Keratinocyte (primary cell): ENCODE data around the gene CCDC27. TPM values are rescaled to one million over a fixed set of nuclear protein-coding genes. Genes with fewer than 3 reads are reported as not detected.

Source experiments
- DNase-seq: peaks from one replicate; pipeline ENCODE4 v3.0.0-alpha.2; 2011; ENCODE audit warnings: low read depth, missing footprints, low spot score
- FAIRE-seq: peaks from 2 replicates; lab custom pipeline; 2011; peaks lifted over from hg19 to GRCh38; lab: Jason Lieb, UNC
- H2AFZ ChIP-seq: 2 replicates; pipeline ENCODE4 v1.6.0; 2012; ENCODE audit warnings: low read length, control low read depth, inconsistent platforms; ENCODE audit not compliant: control insufficient read depth
- H3K27ac ChIP-seq: 2 replicates; pipeline ENCODE4 v1.5.1; 2011; ENCODE audit warnings: low read length; ENCODE audit not compliant: control insufficient read depth, insufficient read depth
- H3K27me3 ChIP-seq: 3 replicates; pipeline ENCODE4 v1.6.0; 2011; ENCODE audit warnings: low read length; ENCODE audit not compliant: control insufficient read depth, insufficient read depth; ENCODE audit errors: extremely low read depth
- H3K36me3 ChIP-seq, 2 experiments: 2 replicates in 1 of 2; 3 replicates in 1 of 2; pipeline ENCODE4 v1.5.1; 2011; ENCODE audit warnings: low read length in 2 of 2, mild to moderate bottlenecking in 1 of 2; ENCODE audit not compliant: control insufficient read depth in 2 of 2, insufficient read depth in 2 of 2; ENCODE audit errors: extremely low read depth in 1 of 2
- H3K4me1 ChIP-seq: 3 replicates; pipeline ENCODE4 v1.5.1; 2011; ENCODE audit warnings: low read length; ENCODE audit not compliant: control insufficient read depth, insufficient read depth; ENCODE audit errors: extremely low read depth
- H3K4me2 ChIP-seq: 3 replicates; pipeline ENCODE4 v1.6.0; 2011; ENCODE audit warnings: low read depth, low read length; ENCODE audit not compliant: control insufficient read depth, insufficient read depth; ENCODE audit errors: extremely low read depth
- H3K4me3 ChIP-seq, 3 experiments: fragments of 200-600 bp in 1 of 3; sonication (generic) in 1 of 3; 2 replicates in 2 of 3; 3 replicates in 1 of 3; pipeline ENCODE4 v1.5.1; 2011 to 2016; ENCODE audit warnings: low read length in 3 of 3, mild to moderate bottlenecking in 3 of 3, control low read depth in 2 of 3, inconsistent platforms in 1 of 3, low read depth in 1 of 3, mixed read lengths in 1 of 3, mixed run types in 1 of 3, moderate library complexity in 1 of 3; ENCODE audit not compliant: control insufficient read depth in 2 of 3, insufficient read depth in 2 of 3; ENCODE audit errors: extremely low read depth in 1 of 3
- H3K79me2 ChIP-seq: 2 replicates; pipeline ENCODE4 v1.6.0; 2012; ENCODE audit warnings: low read length; ENCODE audit not compliant: control insufficient read depth, insufficient read depth
- H3K9ac ChIP-seq: 3 replicates; pipeline ENCODE4 v1.6.0; 2011; ENCODE audit warnings: low read length; ENCODE audit not compliant: control insufficient read depth, insufficient read depth; ENCODE audit errors: extremely low read depth
- H3K9me1 ChIP-seq: 3 replicates; pipeline ENCODE4 v1.6.0; 2011; ENCODE audit warnings: low read length; ENCODE audit not compliant: control insufficient read depth, insufficient read depth; ENCODE audit errors: extremely low read depth
- H3K9me3 ChIP-seq: 2 replicates; pipeline ENCODE4 v1.5.1; 2012; ENCODE audit warnings: low read depth, low read length; ENCODE audit not compliant: control insufficient read depth
- H4K20me1 ChIP-seq: 3 replicates; pipeline ENCODE4 v1.6.0; 2011; ENCODE audit warnings: low read length; ENCODE audit not compliant: control insufficient read depth, insufficient read depth; ENCODE audit errors: extremely low read depth
- EZH2 ChIP-seq: IDR thresholded peaks from one replicate; pipeline ENCODE4 v1.6.1; 2012; ENCODE audit warnings: inconsistent platforms, mild to moderate bottlenecking, low read length, moderate library complexity
- dilution Hi-C: fragments of 300-500 bp; cut with MboI; formaldehyde crosslinking; loops from one replicate; pipeline ENCODE4 v1.7.0; 2020; ENCODE audit warnings: low sequenced_read_pairs; ENCODE audit not compliant: extremely low pct_ligation_motif_present
- polyA plus RNA-seq, 5 experiments: library from polyadenylated mRNA; depleted of rRNA in 3 of 5; stranded (reverse) in 3 of 5; stranded (forward) in 1 of 5; unstranded in 1 of 5; fragments of >200 nt; gene quantifications; 1 replicate in 1 of 5; 2 replicates in 3 of 5; 3 replicates in 1 of 5; pipeline versions ENCODE4 v1.2.1 to v1.2.3, GENCODE V29; 2011 to 2012; ENCODE audit warnings: missing spikeins in 2 of 5, low read depth in 1 of 5, low replicate concordance in 1 of 5
- TF ChIP-seq, protein P1 (sequence below), 3 experiments: IDR thresholded peaks in 1 of 3; conservative IDR thresholded peaks in 1 of 3; optimal IDR thresholded peaks in 1 of 3; 2 replicates in 2 of 3; 3 replicates in 1 of 3; pipeline versions ENCODE3 to v1.5.1; 2011; ENCODE audit warnings: low read length in 3 of 3, mild to moderate bottlenecking in 3 of 3, moderate library complexity in 2 of 3, control low read depth in 1 of 3, inconsistent platforms in 1 of 3; ENCODE audit not compliant: insufficient read depth in 2 of 3; ENCODE audit errors: extremely low read depth in 1 of 3

Gene CCDC27
- polyA plus RNA-seq, 1 donor (not counting 4 experiments of a cell fraction or from before 2014, with no cell fraction given): not detected

GRCh38 chr1:3731583-3732433, 20.4 kb upstream of the CCDC27 start:
- Histone ChIP-seq H3K27me3 (no peaks in the 10 kb centered on the region), H3K4me1 (no peaks in the 10 kb centered on the region), H3K27ac (no peak overlapping the region), H3K36me3 (peaks cover 1 to 3% of the 10 kb centered on the region in 2 experiments), H2AFZ (no peak overlapping the region), H3K79me2 (no peaks in the 10 kb centered on the region), H3K9ac (no peak overlapping the region), H4K20me1 (no peaks in the 10 kb centered on the region), H3K9me3 (no peaks in the 10 kb centered on the region), H3K4me3 (no peak overlapping the region), H3K9me1 (no peaks in the 10 kb centered on the region), H3K4me2 (no peak overlapping the region)
- dilution Hi-C loops: no loop called here
- DNase-seq (no peak), FAIRE-seq (no peak)
- TF ChIP-seq EZH2: no peak
- TF ChIP-seq, protein P1, sequence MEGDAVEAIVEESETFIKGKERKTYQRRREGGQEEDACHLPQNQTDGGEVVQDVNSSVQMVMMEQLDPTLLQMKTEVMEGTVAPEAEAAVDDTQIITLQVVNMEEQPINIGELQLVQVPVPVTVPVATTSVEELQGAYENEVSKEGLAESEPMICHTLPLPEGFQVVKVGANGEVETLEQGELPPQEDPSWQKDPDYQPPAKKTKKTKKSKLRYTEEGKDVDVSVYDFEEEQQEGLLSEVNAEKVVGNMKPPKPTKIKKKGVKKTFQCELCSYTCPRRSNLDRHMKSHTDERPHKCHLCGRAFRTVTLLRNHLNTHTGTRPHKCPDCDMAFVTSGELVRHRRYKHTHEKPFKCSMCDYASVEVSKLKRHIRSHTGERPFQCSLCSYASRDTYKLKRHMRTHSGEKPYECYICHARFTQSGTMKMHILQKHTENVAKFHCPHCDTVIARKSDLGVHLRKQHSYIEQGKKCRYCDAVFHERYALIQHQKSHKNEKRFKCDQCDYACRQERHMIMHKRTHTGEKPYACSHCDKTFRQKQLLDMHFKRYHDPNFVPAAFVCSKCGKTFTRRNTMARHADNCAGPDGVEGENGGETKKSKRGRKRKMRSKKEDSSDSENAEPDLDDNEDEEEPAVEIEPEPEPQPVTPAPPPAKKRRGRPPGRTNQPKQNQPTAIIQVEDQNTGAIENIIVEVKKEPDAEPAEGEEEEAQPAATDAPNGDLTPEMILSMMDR (optimal IDR thresholded peaks at IDR 0.05 in 1 of 3, IDR thresholded peaks at IDR 0.05 in 1 of 3, conservative IDR thresholded peaks at IDR 0.05 in 1 of 3; ENCODE audit: extremely low read depth in 1 of 3, insufficient read depth in 2 of 3, low read length in 3 of 3): no peak

GRCh38 chr1:3732434-3733093, 19.7 kb upstream of the CCDC27 start:
- Histone ChIP-seq H3K4me2 (no peak overlapping the region), H3K9me3 (no peaks in the 10 kb centered on the region), H3K36me3 (peaks cover 1 to 3% of the 10 kb centered on the region in 2 experiments), H3K9me1 (no peaks in the 10 kb centered on the region), H3K79me2 (no peaks in the 10 kb centered on the region), H3K9ac (no peak overlapping the region), H3K27ac (no peak overlapping the region), H3K27me3 (no peaks in the 10 kb centered on the region), H2AFZ (no peak overlapping the region), H3K4me3 (no peak overlapping the region), H3K4me1 (no peaks in the 10 kb centered on the region), H4K20me1 (no peaks in the 10 kb centered on the region)
- DNase-seq (no peak), FAIRE-seq (no peak)
- dilution Hi-C loops: no loop called here
- no peak for TF ChIP-seq EZH2
- TF ChIP-seq, protein P1 (optimal IDR thresholded peaks at IDR 0.05 in 1 of 3, IDR thresholded peaks at IDR 0.05 in 1 of 3, conservative IDR thresholded peaks at IDR 0.05 in 1 of 3; ENCODE audit: extremely low read depth in 1 of 3, insufficient read depth in 2 of 3, low read length in 3 of 3): no peak
